ENCODE measurements around the gene MINPP1. TPM values are rescaled to one million over a fixed set of nuclear protein-coding genes. Genes with fewer than 3 reads are reported as not detected.

The MINPP1 gene
- total RNA-seq, 1 experiment from 2014 or later, result 22.1 TPM

GRCh38 chr10:87546210-87546609 is 41.5 kb downstream of the MINPP1 start (continued):
- no peak for TF ChIP-seq REST (IDR thresholded peaks at IDR 0.05; ENCODE audit: low read depth)
- TF ChIP-seq RAD21 (IDR thresholded peaks at IDR 0.05; ENCODE audit: low read depth), result no peak
- no peak for TF ChIP-seq FOSL1 (IDR thresholded peaks at IDR 0.05; ENCODE audit: low read depth)
- no peak for TF ChIP-seq ATF3 (IDR thresholded peaks at IDR 0.05)
- TF ChIP-seq YY1 (IDR thresholded peaks at IDR 0.05; ENCODE audit: extremely low read depth, insufficient replicate concordance, low read depth, low read length), result no peak
- TF ChIP-seq SP1 (IDR thresholded peaks at IDR 0.05; ENCODE audit: low read depth), result no peak
- TF ChIP-seq TCF7L2 (IDR thresholded peaks at IDR 0.05; ENCODE audit: borderline replicate concordance, extremely low read depth, insufficient read depth, insufficient read length), result no peak
- TF ChIP-seq EGR1 (IDR thresholded peaks at IDR 0.05; ENCODE audit: low read depth), result no peak
- no peak for TF ChIP-seq SRF (IDR thresholded peaks at IDR 0.05; ENCODE audit: low read depth)
- no peak for TF ChIP-seq ZNF274 (IDR thresholded peaks at IDR 0.05; ENCODE audit: low read depth, low read length)
- TF ChIP-seq SIN3A (IDR thresholded peaks at IDR 0.05; ENCODE audit: low read depth), result no peak

GRCh38 chr10:87546971-87547413 is 42.3 kb downstream of the MINPP1 start:
- BruUV-seq (replicated peaks), result no TSS peak
- ChIA-PET CTCF (no interaction called here), POLR2A (no interaction called here), RAD21 (ENCODE audit: low non-redundant PET in 1 of 2, low total read pairs in 2 of 2, uncharacterized antibody in 2 of 2, unreplicated experiment in 2 of 2) (no interaction called here)
- Histone ChIP-seq H3K4me2 (ENCODE audit: low read length) (no peak overlapping the region), H3K9me3 (ENCODE audit: control insufficient read depth in 1 of 2, insufficient read depth in 1 of 2, low read depth in 1 of 2, low read length in 2 of 2) (no peaks in the 10 kb centered on the region), H3K9ac (ENCODE audit: low read length) (no peak overlapping the region), H3K4me1 (ENCODE audit: control insufficient read depth in 1 of 2, insufficient read depth in 2 of 2, low read length in 2 of 2) (peaks cover 0 to 7% of the 10 kb centered on the region in 2 experiments; a peak in 1 of 4 replicates), H3K27me3 (ENCODE audit: insufficient read depth, low read length) (no peaks in the 10 kb centered on the region), H3K27ac (ENCODE audit: low read depth, low read length) (no peak overlapping the region), H2AFZ (ENCODE audit: low read depth, low read length, poor library complexity, severe bottlenecking) (no peak overlapping the region), H3K79me2 (ENCODE audit: insufficient read depth, low read length) (peaks cover 7% of the 10 kb centered on the region; the same call in 1 of the 2 replicates), H3K36me3 (ENCODE audit: control insufficient read depth in 1 of 2, insufficient read depth in 2 of 2, low read length in 2 of 2) (peaks cover 0 to under 1% of the 10 kb centered on the region in 2 experiments; a peak in 1 of 4 replicates), H3K4me3 (replicated peaks in 1 of 2; ENCODE audit: low read depth in 1 of 2, low read length in 2 of 2) (no peak overlapping the region), H4K20me1 (ENCODE audit: insufficient read depth) (no peaks in the 10 kb centered on the region), H3K9me2 (ENCODE audit: insufficient read depth) (no peaks in the 10 kb centered on the region)
- intact Hi-C loops (cut with micrococcal nuclease), result no loop called here
- TF ChIP-seq JUND (IDR thresholded peaks at IDR 0.05) (no peak), FOSL1 (IDR thresholded peaks at IDR 0.05; ENCODE audit: low read depth) (no peak), ZFX (IDR thresholded peaks at IDR 0.05) (no peak), POLR2AphosphoS5 (IDR thresholded peaks at IDR 0.05; ENCODE audit: low read depth, low read length) (no peak), SP1 (IDR thresholded peaks at IDR 0.05; ENCODE audit: low read depth) (no peak), ZBTB33 (IDR thresholded peaks at IDR 0.05; ENCODE audit: extremely low read depth, insufficient replicate concordance, low read length) (no peak), ELF1 (IDR thresholded peaks at IDR 0.05; ENCODE audit: borderline replicate concordance, low read depth) (no peak)
- ATAC-seq (no peak), DNase-seq (ENCODE audit: low read depth, low spot score) (no peak)
